Mesothelial cell of epicardium (in vitro differentiated cells): ENCODE results near the gene AKIRIN1. TPM values are rescaled to one million over a fixed set of nuclear protein-coding genes. Genes with fewer than 3 reads are reported as not detected.
"Not testable (repeated sequence)": the region's sequence is repeated elsewhere in the genome, so short reads cannot be mapped to it uniquely, and the experiment has no call there.

Experiments
- DNase-seq, 2 experiments: peaks; one replicate each; pipeline ENCODE4 v3.0.0; 2021; ENCODE audit warnings: low spot score in 2 of 2; ENCODE audit not compliant: unreplicated experiment in 2 of 2
- H3K27ac Mint-ChIP-seq: 2 replicates; pipeline ENCODE4 v1.8.0; 2021; ENCODE audit warnings: mixed read lengths
- H3K27me3 Mint-ChIP-seq: 2 replicates; pipeline ENCODE4 v1.8.0; 2021; ENCODE audit warnings: low read depth, mixed read lengths
- H3K36me3 Mint-ChIP-seq: 2 replicates; pipeline ENCODE4 v1.8.0; 2021; ENCODE audit warnings: mixed read lengths
- H3K4me1 Mint-ChIP-seq: 2 replicates; pipeline ENCODE4 v1.8.0; 2021; ENCODE audit warnings: mixed read lengths
- H3K4me3 Mint-ChIP-seq: 2 replicates; pipeline ENCODE4 v1.8.0; 2021; ENCODE audit warnings: mild to moderate bottlenecking, moderate library complexity, mixed read lengths
- H3K9me3 Mint-ChIP-seq: 2 replicates; pipeline ENCODE4 v1.8.0; 2021; ENCODE audit warnings: mixed read lengths
- CTCF ChIP-seq: fragments of 200-600 bp; sonication (generic); IDR thresholded peaks from one replicate; pipeline ENCODE4 v1.5.0; 2021; ENCODE audit warnings: antibody characterized with exemption; ENCODE audit not compliant: unreplicated experiment
- total RNA-seq: library from RNA; stranded (reverse); gene quantifications from 3 replicates; pipeline ENCODE4 v1.2.1, GENCODE V29; 2021

The AKIRIN1 gene
- total RNA-seq, 1 donor from 2014 or later: 70.1 TPM

DNA sequence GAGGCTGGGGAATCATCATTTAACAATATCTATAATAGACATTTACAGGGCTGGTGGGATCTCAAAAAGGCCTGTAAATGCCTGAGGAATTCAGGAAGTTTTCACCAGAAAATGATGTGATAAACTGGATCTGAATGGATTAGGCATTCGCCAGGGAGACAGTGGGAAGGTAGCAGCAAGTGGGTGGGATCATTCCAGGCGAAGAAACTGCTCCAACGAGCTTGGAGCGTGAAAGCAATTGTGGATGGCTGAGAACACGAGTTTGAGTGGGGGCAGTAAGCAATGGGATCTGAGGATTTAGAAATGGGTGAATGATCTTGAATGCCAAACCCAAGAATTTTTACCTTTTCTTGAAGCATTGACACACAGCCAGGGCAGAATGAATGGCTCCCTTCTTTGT, 26.2 kb downstream of the AKIRIN1 start:
- H3K4me1 Mint-ChIP-seq: no peaks in the 10 kb centered on the region
- no peaks in the 10 kb centered on the region for H3K9me3 Mint-ChIP-seq
- H3K27me3 Mint-ChIP-seq: no peaks in the 10 kb centered on the region
- no peak for DNase-seq
- no peak for TF ChIP-seq CTCF
- H3K36me3 Mint-ChIP-seq: peaks cover 13% of the 10 kb centered on the region
- no peak overlapping the region for H3K27ac Mint-ChIP-seq
- H3K4me3 Mint-ChIP-seq: no peak overlapping the region

- H3K27me3 Mint-ChIP-seq, DNase-seq, H3K4me3 Mint-ChIP-seq, H3K9me3 Mint-ChIP-seq, H3K27ac Mint-ChIP-seq, H3K4me1 Mint-ChIP-seq, H3K36me3 Mint-ChIP-seq: not testable (repeated sequence)
These were observed 29.4 kb downstream of the AKIRIN1 start for GRCh38 chr1:39020494-39020893.

DNA sequence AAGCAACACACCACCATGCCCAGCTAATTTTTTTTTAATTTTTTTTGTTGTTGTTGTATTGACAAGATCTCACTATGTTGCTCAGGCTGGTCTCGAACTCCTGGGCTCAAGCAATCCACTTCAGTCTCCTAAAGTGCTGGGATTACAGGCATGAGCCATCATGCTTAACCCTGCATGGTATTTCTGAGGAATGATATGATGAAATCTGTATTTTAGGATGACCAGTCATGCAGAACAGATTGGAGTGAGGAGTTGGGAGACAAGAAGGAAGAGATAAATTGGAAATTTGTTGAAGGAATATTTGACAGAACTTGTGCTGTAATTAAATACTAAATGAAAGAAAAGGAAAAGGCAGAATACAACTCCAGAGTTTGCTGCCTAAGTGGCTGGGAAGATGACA, 30.4 kb downstream of the AKIRIN1 start:
- TF ChIP-seq CTCF: no peak

DNA sequence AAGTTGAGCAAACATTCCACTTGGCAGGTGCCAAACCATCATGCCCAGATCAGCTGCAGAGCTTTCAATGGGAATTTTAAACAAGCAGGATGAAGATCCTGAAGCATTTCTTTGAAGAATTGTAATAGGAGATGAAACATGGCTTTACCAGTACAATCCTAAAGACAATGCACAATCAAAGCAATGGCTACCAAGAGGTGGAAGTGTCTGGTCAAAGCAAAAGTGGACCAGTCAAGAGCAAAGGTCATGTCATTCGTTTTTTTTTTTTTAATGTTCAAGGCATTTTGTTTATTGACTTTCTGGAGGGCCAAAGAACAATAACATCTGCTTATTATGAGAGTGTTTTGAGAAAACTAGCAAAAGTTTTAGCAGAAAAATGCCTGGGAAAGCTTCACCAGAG, 32.1 kb downstream of the AKIRIN1 start:
- Mint-ChIP-seq H3K4me3 (no peak overlapping the region), H3K4me1 (peaks cover 7% of the 10 kb centered on the region), H3K27me3 (no peaks in the 10 kb centered on the region), H3K36me3 (no peaks in the 10 kb centered on the region), H3K27ac (no peak overlapping the region), H3K9me3 (peaks cover 4% of the 10 kb centered on the region)
- no peak for TF ChIP-seq CTCF
- DNase-seq: no peak

More for the DNA sequence above, 30.4 kb downstream of the AKIRIN1 start:
- Mint-ChIP-seq H3K27ac (no peak overlapping the region), H3K27me3 (no peaks in the 10 kb centered on the region), H3K4me1 (peaks cover 5% of the 10 kb centered on the region), H3K4me3 (no peak overlapping the region), H3K36me3 (no peaks in the 10 kb centered on the region), H3K9me3 (peaks cover 4% of the 10 kb centered on the region)
- no peak for DNase-seq

GRCh38 chr1:39026051-39026865, 35.2 kb downstream of the AKIRIN1 start, which contains the start of gene NDUFS5:
NDUFS5 (plus strand) TSS chr1:39026350; CDS start chr1:39028725, 2,375 bp downstream.
- Mint-ChIP-seq H3K9me3 (peaks cover 4% of the 10 kb centered on the region), H3K4me3 (peak within 1 kb of the TSS; percentile 92), H3K27me3 (no peaks in the 10 kb centered on the region), H3K27ac (peak within 1 kb of the TSS; percentile 99), H3K36me3 (peaks cover 11% of the 10 kb centered on the region), H3K4me1 (peaks cover 9% of the 10 kb centered on the region)
- no peak for TF ChIP-seq CTCF
- DNase-seq: peak; percentile 67 to 79

DNA sequence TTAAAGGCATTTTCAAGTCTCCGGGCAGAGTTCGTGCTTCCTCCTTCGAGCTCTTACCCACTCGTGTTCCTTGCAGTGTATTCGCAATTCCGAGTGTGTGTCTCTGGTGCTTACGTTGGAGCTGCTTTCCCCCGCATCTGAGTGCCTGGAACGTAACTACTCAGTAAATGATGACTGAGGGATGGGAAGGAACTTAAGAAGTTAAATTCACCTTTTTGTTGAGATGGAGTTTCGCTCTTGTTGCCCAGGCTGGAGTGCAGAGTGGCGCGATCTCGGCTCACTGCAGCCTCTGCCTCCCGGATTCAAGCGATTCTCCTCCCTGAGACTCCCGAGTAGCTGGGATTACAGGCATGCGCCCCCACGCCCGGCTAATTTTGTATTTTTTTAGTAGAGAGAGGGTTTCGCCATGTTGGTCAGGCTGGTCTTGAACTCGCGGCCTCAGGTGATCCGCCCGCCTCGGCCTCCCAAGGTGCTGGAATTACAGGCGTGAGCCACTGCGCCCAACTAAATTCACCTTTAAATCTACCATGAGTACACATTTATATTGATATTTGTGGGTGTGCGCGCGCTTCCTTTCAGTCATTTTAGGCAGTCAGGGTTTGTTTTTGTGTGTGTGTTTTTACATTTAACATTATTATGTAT, 35.9 kb downstream of the AKIRIN1 start:
- peak overlapping the region; percentile 92 for H3K4me3 Mint-ChIP-seq
- H3K27me3 Mint-ChIP-seq: no peaks in the 10 kb centered on the region
- DNase-seq: no peak
- H3K36me3 Mint-ChIP-seq: peaks cover 16% of the 10 kb centered on the region
- no peak for TF ChIP-seq CTCF
- peak overlapping the region; percentile 99 for H3K27ac Mint-ChIP-seq
- H3K9me3 Mint-ChIP-seq: peaks cover 4% of the 10 kb centered on the region
- H3K4me1 Mint-ChIP-seq: peaks cover 9% of the 10 kb centered on the region
